ENCODE measurements around the gene CACNA1D.

GRCh38 chr3:53802256-53802880 is 308.0 kb downstream of the CACNA1D start:
- TF ChIP-seq CTCF (IDR thresholded peaks at IDR 0.05; ENCODE audit: low read depth, low read length) (no peak), EZH2phosphoT487 (IDR thresholded peaks at IDR 0.05; ENCODE audit: low read depth) (no peak)

Data from OCI-LY3 (cell line).